ENCODE results near the gene VMP1. TPM values are rescaled to one million over a fixed set of nuclear protein-coding genes. Genes with fewer than 3 reads are reported as not detected.
"Not testable (repeated sequence)": the region's sequence is repeated elsewhere in the genome, so short reads cannot be mapped to it uniquely, and the experiment has no call there.

The VMP1 gene
- total RNA-seq, 2 donors from 2014 or later, result 236 to 324 TPM

DNA sequence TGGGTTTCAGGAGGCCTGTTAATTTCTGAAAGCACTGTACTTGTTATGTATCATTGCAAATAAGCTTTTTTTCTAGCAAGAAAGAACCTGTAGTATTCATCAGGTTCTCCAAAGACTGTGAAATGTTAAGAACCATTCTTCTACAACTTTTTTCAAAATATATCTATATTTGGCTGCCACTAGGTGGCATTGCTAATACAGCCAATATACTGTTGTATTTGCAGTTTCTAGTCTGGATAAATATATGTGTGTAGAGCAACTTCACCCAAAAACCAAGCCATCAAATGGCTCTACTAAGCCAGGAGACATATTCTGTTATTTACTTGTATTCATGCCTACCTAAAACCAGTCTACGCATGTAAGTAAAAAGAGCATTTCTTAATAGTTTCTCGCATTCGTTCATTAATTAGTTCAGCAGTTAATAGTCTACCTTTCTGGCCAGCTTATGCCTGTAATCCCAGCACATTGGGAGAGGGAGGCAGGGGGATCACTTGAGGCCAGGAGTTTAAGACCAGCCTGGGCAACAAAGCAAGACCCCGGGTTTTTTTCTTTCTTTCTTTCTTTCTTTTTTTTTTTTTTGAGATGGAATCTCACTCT, 39.5 kb downstream of the VMP1 start:
- peaks cover 0 to 2% of the 10 kb centered on the region in 2 donors for H3K9me3 Mint-ChIP-seq
- peaks cover 34% of the 10 kb centered on the region for H3K4me1 Mint-ChIP-seq (ENCODE audit: low read depth)
- no peak overlapping the region for H3K4me3 Mint-ChIP-seq
- H3K27ac Mint-ChIP-seq, result peak overlapping the region; percentile 73
- ATAC-seq (replicated peaks in 1 of 2) (peak; percentile 56 to 62), DNase-seq (no peak)
- no peaks in the 10 kb centered on the region for H3K27me3 Mint-ChIP-seq (ENCODE audit: low read depth)
- peaks cover 7 to 12% of the 10 kb centered on the region in 2 donors for H3K36me3 Mint-ChIP-seq (ENCODE audit: insufficient read depth in 2 of 2)

DNA sequence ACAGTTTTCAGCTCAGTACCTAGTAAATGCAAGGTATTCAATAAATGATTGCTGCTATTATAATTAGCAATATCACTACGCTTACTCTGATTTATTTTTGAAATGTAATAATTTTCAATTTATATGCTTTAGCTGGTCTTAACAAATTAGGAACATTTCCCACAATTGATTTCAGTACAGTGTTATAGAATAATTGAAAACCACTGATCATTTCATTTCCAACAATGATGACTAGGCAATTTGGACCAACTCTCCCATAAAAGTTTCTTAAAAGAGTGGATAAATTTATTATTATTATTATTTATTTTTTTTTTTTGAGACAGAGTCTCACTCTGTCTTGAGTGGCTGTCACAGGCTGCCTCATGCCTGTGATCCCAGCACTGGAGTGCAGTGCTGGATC, 41.1 kb downstream of the VMP1 start:
- Mint-ChIP-seq H3K9me3 (peaks cover 0 to 2% of the 10 kb centered on the region in 2 donors), H3K36me3 (ENCODE audit: insufficient read depth in 2 of 2) (peaks cover 3 to 5% of the 10 kb centered on the region in 2 donors), H3K27me3 (ENCODE audit: low read depth) (no peaks in the 10 kb centered on the region), H3K4me3 (no peak overlapping the region), H3K27ac (no peak overlapping the region), H3K4me1 (ENCODE audit: low read depth) (peaks cover 50% of the 10 kb centered on the region)
- no peak for DNase-seq
- ATAC-seq (replicated peaks in 1 of 2), result no peak

DNA sequence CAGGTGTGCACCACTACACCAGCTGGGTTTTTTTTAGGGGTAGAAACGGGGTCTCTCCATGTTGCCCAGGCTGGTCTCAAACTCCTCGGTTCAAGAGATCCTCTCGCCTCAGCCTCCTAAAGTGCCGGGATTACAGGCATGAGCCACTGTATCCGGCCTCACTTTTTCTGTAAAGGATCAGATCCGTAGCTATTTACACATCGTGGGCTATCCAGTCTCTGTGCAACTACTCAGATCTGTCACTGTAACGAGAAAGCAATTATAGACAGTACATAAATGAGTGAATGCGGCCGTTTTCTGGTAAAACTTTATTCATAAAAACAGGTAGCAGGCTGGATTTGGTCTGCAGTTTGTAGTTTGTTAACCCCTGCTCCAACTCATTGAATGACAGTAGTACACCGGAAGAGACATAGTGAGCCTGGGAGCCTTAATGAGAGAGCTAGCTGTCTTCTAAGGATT, 44.5 kb downstream of the VMP1 start:
- H3K27me3 Mint-ChIP-seq (ENCODE audit: low read depth), result no peaks in the 10 kb centered on the region
- H3K9me3 Mint-ChIP-seq, result no peaks in the 10 kb centered on the region
- H3K27ac Mint-ChIP-seq, result peak overlapping the region; percentile 100
- H3K4me3 Mint-ChIP-seq, result peak overlapping the region; percentile 78 to 95
- peaks cover 76% of the 10 kb centered on the region for H3K4me1 Mint-ChIP-seq (ENCODE audit: low read depth)
- DNase-seq (peak; percentile 37 to 63), ATAC-seq (replicated peaks in 1 of 2) (peak; percentile 74 to 81)
- H3K36me3 Mint-ChIP-seq (ENCODE audit: insufficient read depth in 2 of 2), result peaks cover 2 to 14% of the 10 kb centered on the region in 2 donors

DNA sequence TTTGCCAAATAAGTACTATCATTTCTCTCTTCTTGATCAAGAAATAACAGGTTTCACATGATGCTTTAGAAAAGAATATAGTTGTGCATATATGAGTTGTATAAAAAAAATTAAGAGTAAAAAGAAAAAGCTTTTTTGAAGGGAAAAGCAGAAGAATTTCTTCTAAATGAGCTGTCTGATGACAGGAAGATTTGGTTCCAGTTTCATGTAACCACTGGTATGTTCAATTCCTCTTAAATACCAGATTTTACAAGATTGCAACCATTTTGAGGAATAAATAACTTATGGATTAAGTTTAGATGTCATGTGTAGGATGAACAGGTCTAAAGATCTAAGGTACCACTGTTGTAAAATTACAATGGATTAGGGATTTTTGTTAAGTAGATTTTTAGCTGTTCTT, 45.0 kb downstream of the VMP1 start:
- Mint-ChIP-seq H3K27ac (peak overlapping the region; percentile 100), H3K36me3 (ENCODE audit: insufficient read depth in 2 of 2) (peaks cover 2 to 14% of the 10 kb centered on the region in 2 donors), H3K4me1 (ENCODE audit: low read depth) (peaks cover 76% of the 10 kb centered on the region), H3K9me3 (no peaks in the 10 kb centered on the region), H3K27me3 (ENCODE audit: low read depth) (no peaks in the 10 kb centered on the region), H3K4me3 (peak overlapping the region; percentile 78 to 95)
- ATAC-seq (replicated peaks in 1 of 2) (peak; percentile 0 to 1), DNase-seq (no peak)

DNA sequence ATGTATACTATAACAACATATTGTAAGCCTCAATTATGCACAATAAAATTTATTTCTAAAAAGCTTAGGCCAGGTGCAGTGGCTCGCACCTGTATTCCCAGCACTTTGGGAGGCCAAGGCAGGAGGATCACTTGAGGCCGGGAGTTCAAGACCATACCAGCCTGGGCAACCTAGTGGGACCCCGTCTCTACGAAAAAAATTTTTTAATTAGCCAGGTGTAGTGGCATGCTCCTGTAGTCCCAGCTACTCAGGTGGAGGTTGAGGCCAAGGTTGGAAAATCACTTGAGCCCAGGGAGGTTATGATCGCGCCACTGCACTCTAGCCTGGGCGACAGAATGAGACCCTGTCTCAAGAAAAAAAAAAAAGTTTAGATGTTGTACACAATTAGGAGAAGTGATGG, 45.5 kb downstream of the VMP1 start:
- Mint-ChIP-seq H3K36me3 (ENCODE audit: insufficient read depth in 2 of 2) (peaks cover 4 to 16% of the 10 kb centered on the region in 2 donors), H3K4me1 (ENCODE audit: low read depth) (peaks cover 80% of the 10 kb centered on the region)
- ATAC-seq (replicated peaks in 1 of 2), result no peak

DNA sequence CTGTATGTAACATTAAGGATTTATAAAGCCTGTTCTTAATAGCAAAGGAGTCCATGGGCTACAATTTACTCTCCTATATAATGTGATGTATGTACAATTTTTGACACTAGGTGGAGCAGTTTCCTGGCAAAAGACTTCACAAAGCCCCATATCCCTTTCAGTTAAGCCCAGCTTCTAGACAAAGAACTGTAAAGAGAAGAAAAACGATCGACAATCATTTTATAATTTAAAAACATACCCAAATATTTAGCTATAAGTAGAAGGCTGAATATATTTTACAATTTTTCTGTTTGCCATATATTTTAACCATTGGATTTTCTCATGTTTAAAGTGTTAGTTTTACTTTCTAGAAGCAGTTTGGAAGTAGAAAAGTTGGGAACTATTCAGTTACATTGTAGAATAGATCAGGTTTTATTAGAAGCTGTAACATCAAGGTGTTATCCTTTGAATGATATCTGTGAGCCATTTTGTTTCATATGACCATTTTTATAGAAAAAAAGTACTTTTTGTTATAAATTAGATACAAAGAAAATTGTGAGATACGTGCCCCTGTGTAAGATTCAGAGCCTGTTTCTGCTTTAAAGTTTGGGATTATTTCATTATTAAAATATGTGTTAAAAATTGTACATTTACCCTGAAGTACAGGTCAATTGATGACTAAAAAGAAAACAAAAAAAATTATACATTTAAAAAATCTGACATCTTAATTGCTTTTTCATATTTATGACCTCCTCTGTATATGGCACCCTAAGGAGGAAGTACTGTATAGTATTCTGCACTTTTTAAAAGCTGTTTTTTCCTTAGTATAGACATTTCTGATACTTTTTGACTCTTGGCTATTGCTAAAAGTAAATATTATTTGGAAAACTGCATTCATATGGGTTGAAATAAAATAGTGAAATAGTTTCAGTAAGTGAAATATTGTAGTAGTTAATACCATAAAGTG, 46.3 kb downstream of the VMP1 start:
- Mint-ChIP-seq H3K4me3 (peak overlapping the region; percentile 78 to 95), H3K4me1 (ENCODE audit: low read depth) (peaks cover 85% of the 10 kb centered on the region), H3K27me3 (ENCODE audit: low read depth) (no peaks in the 10 kb centered on the region), H3K36me3 (ENCODE audit: insufficient read depth in 2 of 2) (peaks cover 7 to 20% of the 10 kb centered on the region in 2 donors), H3K9me3 (no peaks in the 10 kb centered on the region), H3K27ac (peak overlapping the region; percentile 100)
- DNase-seq (peak; percentile 28 to 50), ATAC-seq (replicated peaks in 1 of 2) (peak; percentile 39 to 56)

More for the DNA sequence above, 45.5 kb downstream of the VMP1 start:
- H3K27me3 Mint-ChIP-seq (ENCODE audit: low read depth), result no peaks in the 10 kb centered on the region
- H3K9me3 Mint-ChIP-seq, result no peaks in the 10 kb centered on the region
- peak overlapping the region; percentile 100 for H3K27ac Mint-ChIP-seq
- no peak for DNase-seq
- peak overlapping the region; percentile 78 to 95 for H3K4me3 Mint-ChIP-seq

DNA sequence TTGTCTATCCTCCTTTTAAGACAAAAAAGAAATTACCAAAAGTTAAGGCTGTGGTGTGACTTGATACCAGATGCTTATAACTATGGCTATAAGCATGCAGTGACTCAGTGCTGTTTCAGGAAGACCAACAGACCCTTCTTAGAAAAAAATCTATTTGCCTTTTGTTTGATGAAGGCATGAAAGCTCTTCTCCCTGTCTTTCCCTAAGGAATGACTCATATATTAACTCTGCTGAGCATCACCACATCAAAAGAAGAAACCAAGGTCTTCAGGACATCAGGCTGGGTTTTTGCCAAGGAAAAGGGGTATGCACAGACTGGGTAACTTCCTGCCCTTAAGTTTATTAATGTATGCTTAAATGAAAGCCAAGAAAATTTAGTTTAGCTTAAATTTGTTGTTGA, 47.1 kb downstream of the VMP1 start:
- Mint-ChIP-seq H3K36me3 (ENCODE audit: insufficient read depth in 2 of 2) (peaks cover 10 to 25% of the 10 kb centered on the region in 2 donors), H3K27me3 (ENCODE audit: low read depth) (no peaks in the 10 kb centered on the region), H3K4me1 (ENCODE audit: low read depth) (peaks cover 84% of the 10 kb centered on the region), H3K4me3 (peak overlapping the region; percentile 78 to 89), H3K27ac (peak overlapping the region; percentile 100), H3K9me3 (peaks cover 1 to 3% of the 10 kb centered on the region in 2 donors)
- DNase-seq (peak; percentile 34 to 35), ATAC-seq (replicated peaks in 1 of 2) (peak; percentile 61 to 72)

DNA sequence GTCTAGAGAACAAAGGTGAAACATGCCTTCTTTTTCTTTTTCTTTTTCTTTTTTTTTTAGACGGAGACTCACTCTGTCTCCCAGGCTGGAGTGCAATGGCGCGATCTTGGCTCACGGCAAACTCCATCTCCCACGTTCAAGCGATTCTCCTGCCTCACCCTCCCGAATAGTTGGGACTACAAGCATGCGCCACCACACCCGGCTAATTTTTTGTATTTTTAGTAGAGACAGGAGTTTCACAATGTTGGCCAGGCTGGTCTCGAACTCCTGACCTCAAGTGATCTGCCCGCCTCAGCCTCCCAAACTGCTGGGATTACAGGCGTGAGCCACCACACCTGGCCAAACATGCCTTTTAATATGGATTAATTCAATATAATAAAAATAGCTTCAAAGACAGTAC, 47.6 kb downstream of the VMP1 start:
- peak overlapping the region; percentile 78 to 89 for H3K4me3 Mint-ChIP-seq

DNA sequence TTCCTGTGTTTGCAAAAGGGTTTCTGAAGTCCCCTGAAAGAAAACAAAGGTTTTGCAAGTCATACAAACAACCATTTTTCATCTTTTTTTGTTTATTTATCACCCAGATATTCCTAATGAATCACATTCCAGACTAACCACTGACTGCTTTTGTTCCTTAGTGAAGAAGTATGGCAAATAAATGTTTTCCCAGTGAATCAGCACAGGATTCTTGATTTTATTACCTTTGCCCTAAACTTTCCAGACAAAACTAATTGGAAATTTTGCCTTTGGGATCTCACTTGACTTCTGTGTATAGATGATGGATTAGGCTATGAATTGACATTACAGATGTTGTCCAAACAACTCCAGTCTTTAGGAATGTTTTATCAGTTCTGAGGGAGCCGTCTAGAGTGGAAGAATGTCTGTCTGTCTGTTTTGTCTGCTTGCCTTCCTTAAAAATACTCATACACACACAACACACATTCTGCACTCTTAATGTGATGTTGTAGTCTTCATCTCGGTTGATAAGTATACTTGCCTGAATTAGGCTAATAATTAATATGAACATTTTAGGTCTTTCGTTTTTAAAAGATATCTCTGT, 48.9 kb downstream of the VMP1 start:
- peak overlapping the region; percentile 46 to 55 for H3K4me3 Mint-ChIP-seq
- ATAC-seq (replicated peaks in 1 of 2) (no peak), DNase-seq (no peak)
- peaks cover 4% of the 10 kb centered on the region in 2 donors for H3K9me3 Mint-ChIP-seq
- H3K4me1 Mint-ChIP-seq (ENCODE audit: low read depth), result peaks cover 92% of the 10 kb centered on the region
- H3K27me3 Mint-ChIP-seq (ENCODE audit: low read depth), result no peaks in the 10 kb centered on the region
- H3K27ac Mint-ChIP-seq, result peak overlapping the region; percentile 100
- H3K36me3 Mint-ChIP-seq (ENCODE audit: insufficient read depth in 2 of 2), result peaks cover 15 to 38% of the 10 kb centered on the region in 2 donors

More for the DNA sequence above, 47.6 kb downstream of the VMP1 start:
- DNase-seq; H3K27me3 Mint-ChIP-seq (ENCODE audit: low read depth); ATAC-seq (replicated peaks in 1 of 2); H3K9me3 Mint-ChIP-seq: not testable (repeated sequence)
- peak overlapping the region; percentile 100 for H3K27ac Mint-ChIP-seq
- H3K4me1 Mint-ChIP-seq (ENCODE audit: low read depth), result peaks cover 87% of the 10 kb centered on the region
- H3K36me3 Mint-ChIP-seq (ENCODE audit: insufficient read depth in 2 of 2), result peaks cover 13 to 29% of the 10 kb centered on the region in 2 donors

DNA sequence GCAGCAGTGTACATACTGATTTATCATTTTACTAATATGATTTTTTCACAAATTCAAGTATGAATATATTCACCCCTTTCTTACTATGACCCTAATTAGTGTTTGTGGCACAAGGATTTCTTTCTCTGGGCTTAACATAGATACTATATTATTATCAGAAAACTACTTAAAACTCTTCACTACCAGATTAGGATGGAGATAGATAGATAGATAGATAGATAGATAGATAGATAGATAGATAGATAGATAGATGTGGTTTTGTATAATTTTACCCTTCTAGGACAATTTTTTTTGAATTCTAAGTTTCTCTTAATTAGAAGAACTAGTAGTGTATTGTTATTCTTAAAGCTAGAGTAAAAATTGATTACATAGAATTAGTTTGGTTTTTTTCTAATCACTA, 49.6 kb downstream of the VMP1 start:
- ATAC-seq (replicated peaks in 1 of 2) (no peak), DNase-seq (no peak)
- Mint-ChIP-seq H3K27ac (peak overlapping the region; percentile 100), H3K4me3 (peak overlapping the region; percentile 44 to 55), H3K4me1 (ENCODE audit: low read depth) (peaks cover 92% of the 10 kb centered on the region), H3K36me3 (ENCODE audit: insufficient read depth in 2 of 2) (peaks cover 15 to 44% of the 10 kb centered on the region in 2 donors), H3K27me3 (ENCODE audit: low read depth) (no peaks in the 10 kb centered on the region), H3K9me3 (peaks cover 4% of the 10 kb centered on the region in 2 donors)

DNA sequence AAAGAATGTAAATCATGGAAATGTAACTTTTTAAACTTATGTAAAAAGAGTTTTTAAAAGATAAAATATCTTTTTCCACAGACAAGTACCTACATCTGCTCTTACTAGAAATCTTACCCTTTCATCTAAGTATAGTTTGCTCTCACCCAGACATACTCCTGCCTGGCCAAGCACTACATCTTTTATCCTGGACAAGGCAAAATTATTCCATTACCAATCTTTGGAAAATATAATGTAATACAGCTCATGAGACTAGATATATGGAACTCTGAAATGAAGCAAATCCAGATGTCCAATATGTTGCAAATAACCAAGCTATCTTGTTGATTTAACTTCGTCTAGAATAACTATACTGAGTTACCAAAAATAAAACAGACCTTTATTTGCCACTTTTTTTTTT, 50.0 kb downstream of the VMP1 start:
- H3K27ac Mint-ChIP-seq, result peak overlapping the region; percentile 93
- H3K4me3 Mint-ChIP-seq, result peak overlapping the region in 1 of 2 donors; percentile 37
- DNase-seq (no peak), ATAC-seq (replicated peaks in 1 of 2) (no peak)
- H3K36me3 Mint-ChIP-seq (ENCODE audit: insufficient read depth in 2 of 2), result peaks cover 15 to 44% of the 10 kb centered on the region in 2 donors
- peaks cover 4% of the 10 kb centered on the region in 2 donors for H3K9me3 Mint-ChIP-seq
- H3K4me1 Mint-ChIP-seq (ENCODE audit: low read depth), result peaks cover 89% of the 10 kb centered on the region
- H3K27me3 Mint-ChIP-seq (ENCODE audit: low read depth), result no peaks in the 10 kb centered on the region

DNA sequence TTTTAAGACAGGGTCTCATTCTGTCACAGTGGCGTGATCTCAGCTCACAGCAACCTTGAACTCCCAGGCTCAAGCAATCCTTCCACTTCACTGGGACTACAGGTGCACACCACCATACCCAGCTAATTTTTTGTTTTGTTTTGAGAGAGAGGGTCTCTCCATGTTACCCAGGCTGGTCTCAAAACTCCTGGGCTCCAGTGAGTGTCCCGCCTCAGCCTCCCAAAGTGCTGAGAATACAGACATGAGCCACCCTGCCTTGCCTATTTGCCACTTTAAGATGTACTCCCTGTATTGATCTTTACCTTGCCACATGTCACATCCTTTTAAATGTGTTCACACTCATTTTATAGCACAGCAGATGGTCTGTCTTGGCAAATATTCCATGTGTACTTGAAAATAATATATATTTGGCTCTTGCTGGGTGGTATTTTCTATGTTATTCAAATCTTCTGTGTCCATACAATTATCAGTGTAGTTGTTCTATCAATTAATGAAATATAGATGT, 50.5 kb downstream of the VMP1 start:
- Mint-ChIP-seq H3K27ac (peak overlapping the region; percentile 96), H3K36me3 (ENCODE audit: insufficient read depth in 2 of 2) (peaks cover 15 to 44% of the 10 kb centered on the region in 2 donors), H3K27me3 (ENCODE audit: low read depth) (no peaks in the 10 kb centered on the region), H3K9me3 (peaks cover 4% of the 10 kb centered on the region in 2 donors), H3K4me1 (ENCODE audit: low read depth) (peaks cover 89% of the 10 kb centered on the region), H3K4me3 (peak overlapping the region in 1 of 2 donors; percentile 67)
- no peak for DNase-seq
- ATAC-seq (replicated peaks in 1 of 2), result no peak
